Epithelial cell of prostate (primary cell): ENCODE data around the gene PCNT.

Source experiments
- DNase-seq: peaks from one replicate; pipeline ENCODE4 v3.0.0-alpha.2; 2011; ENCODE audit warnings: low read depth, low spot score
- H3K27ac ChIP-seq: fragments of 450-650 bp; 2 replicates; pipeline ENCODE4 v1.5.1; 2017; ENCODE audit warnings: mild to moderate bottlenecking

Gene PCNT

DNA sequence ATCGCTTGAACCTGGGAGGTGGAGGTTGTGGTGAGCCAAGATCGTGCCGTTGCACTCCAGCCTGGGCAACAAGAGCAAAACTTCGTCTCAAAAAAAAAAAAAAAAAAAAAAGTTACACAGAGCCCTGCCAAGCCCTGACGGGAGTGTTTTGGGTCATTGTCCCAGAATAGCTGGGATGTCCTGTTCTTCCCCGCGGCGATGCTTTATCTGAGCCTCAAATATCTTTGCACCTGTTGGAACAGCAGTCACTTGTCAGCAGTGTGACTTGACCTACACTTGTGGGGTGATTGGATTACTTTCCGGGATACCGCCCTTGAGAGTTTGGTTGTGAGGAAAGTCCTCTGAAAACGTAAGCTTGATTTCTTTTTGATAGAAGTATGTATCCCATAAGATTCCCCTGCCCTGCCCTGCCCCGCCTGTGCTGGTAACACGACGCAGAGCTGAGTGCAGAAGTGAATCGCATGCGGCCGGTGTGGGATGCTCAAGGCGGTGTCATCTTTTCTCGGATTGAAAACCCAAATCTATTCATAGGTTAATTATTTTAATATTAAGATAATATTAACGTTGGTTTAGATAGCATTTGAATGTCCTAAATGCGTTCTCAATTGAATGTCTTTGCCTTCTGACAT, 50.9 kb downstream of the PCNT start:
- H3K27ac ChIP-seq, result no peak overlapping the region
- no peak for DNase-seq

DNA sequence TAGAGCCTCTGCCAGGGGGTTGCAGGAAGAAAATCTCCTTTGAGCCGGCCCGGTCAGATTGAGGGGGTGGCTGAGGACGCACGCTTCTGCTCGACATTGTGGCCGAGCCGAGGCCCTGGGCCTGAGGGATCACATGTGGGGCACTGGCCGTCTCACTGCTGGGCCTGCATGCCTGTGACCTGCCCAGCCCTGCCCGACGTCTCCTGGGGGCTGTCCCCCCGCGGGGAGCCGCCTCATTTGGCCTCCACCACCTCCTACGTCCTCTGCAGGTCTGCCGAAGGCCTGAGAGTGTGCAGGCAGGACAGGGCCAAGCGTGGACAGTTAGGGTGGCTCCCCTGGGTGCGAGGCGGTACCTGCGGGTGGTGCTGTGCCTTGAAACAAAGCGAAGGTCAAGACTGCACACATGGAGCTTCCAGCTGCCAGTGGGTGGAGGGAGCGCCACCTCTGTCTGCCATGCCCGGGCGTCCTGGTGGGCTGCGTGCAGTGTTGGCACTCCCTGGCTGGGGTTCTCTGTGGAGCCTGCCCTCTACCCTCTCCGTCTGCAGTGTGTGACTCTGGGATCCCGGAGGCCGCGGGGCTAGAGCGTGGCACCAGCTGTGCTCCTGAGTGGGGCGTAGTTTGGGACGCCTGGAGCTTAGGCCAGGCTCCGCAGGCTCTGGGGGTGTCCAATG, 51.7 kb downstream of the PCNT start:
- H3K27ac ChIP-seq, result no peak overlapping the region
- DNase-seq, result no peak

- DNase-seq, result no peak
- H3K27ac ChIP-seq, result no peak overlapping the region
Observed at GRCh38 chr21:46376231-46376628, 52.3 kb downstream of the PCNT start.

- DNase-seq, result no peak
- no peak overlapping the region for H3K27ac ChIP-seq
Observed at GRCh38 chr21:46376856-46377453, 53.0 kb downstream of the PCNT start.

GRCh38 chr21:46377789-46378188, 53.8 kb downstream of the PCNT start:
- no peak overlapping the region for H3K27ac ChIP-seq
- DNase-seq, result no peak

DNA sequence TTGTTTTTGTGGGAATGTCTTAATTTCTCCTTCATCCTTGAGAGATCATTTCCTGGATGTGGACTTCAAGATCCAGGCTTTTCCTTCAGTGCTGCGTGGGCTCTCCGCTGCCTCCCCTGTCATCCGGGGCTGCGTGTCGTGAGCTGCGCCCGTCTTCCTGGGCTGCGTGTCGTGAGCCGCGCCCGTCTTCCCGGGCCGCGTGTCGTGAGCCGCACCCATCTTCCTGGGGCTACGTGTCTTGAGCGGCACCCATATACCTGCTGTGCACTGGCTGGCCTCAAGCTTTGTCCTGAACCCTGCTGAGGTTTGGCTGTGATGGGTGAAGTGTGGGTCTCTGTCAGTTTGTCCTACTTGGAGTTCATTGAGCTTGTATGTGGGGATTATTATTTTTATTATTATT, 55.1 kb downstream of the PCNT start:
- no peak for DNase-seq
- no peak overlapping the region for H3K27ac ChIP-seq

DNA sequence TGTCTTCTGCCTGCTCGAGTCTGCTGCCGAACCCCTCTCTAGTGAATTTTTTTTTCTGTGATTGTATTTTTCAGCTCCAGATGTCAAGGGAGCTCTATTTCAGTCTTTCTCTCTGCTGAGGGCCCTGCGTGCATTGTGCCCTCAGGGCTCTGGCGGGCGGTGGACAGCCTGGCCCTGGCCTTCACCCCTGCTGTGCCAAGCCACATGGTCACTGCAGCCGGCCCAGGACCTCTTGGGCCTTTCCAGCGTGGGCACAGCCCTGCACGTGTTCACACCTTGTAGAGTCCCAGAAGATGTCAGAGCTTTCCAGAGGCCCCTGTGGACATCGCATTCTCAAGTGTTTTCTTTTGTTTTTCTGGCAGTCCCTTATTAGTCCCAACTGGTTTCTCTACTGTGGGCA, 55.7 kb downstream of the PCNT start:
- DNase-seq, result no peak
- no peak overlapping the region for H3K27ac ChIP-seq

DNA sequence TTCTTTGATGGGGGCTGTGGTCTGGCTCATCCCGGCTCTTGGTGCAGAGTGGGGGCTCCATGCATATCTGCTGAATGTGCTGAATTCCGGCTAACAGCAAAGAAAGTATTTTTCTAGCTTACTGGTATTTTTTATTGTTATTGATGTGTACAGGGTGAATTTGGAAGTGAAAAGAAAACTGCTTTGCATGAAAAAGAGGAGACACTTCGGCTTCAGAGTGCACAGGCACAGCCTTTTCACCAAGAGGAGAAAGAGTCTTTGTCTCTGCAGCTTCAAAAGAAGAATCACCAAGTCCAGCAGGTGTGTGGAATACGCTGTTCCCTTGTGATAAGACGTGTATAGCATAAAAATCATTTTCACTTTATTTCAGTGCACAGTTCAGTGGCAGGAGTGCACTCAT, 57.6 kb downstream of the PCNT start:
- no peak for DNase-seq
- no peak overlapping the region for H3K27ac ChIP-seq

GRCh38 chr21:46384556-46384955, 60.6 kb downstream of the PCNT start:
- no peak for DNase-seq
- H3K27ac ChIP-seq, result no peak overlapping the region

DNA sequence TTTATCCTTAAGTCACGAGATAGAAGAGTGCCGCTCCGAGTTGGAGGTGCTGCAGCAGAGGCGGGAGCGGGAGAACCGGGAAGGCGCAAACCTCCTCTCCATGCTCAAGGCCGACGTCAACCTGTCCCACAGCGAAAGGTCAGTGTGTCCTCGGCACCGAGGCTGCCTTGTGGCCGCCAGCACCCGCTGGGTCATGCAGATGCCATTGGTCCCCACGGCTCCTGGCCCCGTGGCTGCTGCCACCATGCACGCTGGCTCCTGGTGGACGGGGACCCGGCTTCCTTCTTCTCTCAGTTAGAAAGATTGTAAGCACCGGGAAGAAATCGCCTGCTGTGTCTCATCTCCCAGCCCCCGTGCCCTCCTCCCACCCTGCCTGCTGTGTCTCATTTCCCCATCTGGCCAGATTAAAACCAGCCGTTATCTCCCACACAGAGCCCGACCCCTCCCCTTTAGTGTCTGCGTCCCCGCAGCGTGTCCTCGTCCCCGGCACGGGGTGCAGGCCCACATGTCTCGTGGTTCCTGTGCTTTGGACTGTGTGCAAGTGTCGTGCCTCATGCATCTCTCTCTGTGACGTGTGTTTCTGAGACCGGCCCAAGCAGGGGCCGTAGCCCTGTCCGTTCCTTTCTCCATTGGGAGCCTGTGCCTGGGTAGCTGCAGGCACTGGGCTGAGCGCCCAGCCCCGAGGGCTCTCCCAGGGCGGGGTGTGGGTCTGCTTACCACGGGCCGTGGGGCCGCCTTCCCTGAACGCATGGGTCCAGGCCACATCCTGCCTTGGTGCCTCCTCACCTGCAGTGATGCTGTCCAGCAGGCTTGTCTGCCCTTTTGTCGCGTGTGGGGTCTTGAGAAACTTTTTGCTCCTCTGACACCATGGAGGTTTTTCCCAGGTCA, 62.1 kb downstream of the PCNT start:
- no peak for DNase-seq
- no peak overlapping the region for H3K27ac ChIP-seq

DNA sequence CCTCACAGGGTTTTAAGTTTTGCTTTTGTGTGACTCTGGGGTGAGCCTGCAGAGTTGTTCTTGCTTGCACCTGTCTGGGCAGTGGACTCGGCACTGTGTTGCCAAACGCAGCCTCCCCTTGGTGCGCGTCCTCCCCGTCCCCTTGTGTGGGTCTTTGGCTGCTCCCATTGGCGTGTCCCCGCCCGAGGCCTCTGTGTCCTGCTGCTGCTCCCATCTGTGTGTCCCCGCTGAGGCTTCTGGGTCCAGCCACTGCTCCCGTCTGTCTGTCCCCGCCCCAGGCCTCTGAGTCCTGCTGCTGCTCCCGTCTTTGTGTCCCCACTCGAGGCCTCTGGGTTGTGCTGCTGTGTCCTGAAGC, 62.8 kb downstream of the PCNT start:
- no peak overlapping the region for H3K27ac ChIP-seq

GRCh38 chr21:46388206-46388880, 64.4 kb downstream of the PCNT start:
- H3K27ac ChIP-seq, result no peak overlapping the region
- no peak for DNase-seq

More for the DNA sequence above, 62.8 kb downstream of the PCNT start:
- DNase-seq, result no peak

DNA sequence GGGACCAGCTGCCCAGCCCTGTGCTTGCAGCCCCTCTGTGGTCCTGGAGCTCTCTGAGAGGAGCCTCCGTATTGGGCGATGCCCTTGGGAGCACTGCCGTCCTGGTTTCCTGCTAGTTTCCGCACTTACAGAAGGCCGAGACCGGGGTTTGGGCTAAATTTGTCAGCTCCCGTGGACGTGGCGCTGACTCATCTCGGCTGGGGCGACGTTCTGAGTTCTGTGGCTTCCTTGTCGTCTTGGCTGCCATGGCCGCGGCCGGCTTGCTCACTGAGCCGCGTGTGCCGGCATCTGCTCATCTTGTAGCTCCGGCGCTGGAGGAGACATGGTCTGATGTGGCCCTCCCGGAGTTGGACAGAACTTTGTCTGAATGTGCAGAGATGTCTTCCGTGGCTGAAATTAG, 64.9 kb downstream of the PCNT start:
- no peak overlapping the region for H3K27ac ChIP-seq
- no peak for DNase-seq

DNA sequence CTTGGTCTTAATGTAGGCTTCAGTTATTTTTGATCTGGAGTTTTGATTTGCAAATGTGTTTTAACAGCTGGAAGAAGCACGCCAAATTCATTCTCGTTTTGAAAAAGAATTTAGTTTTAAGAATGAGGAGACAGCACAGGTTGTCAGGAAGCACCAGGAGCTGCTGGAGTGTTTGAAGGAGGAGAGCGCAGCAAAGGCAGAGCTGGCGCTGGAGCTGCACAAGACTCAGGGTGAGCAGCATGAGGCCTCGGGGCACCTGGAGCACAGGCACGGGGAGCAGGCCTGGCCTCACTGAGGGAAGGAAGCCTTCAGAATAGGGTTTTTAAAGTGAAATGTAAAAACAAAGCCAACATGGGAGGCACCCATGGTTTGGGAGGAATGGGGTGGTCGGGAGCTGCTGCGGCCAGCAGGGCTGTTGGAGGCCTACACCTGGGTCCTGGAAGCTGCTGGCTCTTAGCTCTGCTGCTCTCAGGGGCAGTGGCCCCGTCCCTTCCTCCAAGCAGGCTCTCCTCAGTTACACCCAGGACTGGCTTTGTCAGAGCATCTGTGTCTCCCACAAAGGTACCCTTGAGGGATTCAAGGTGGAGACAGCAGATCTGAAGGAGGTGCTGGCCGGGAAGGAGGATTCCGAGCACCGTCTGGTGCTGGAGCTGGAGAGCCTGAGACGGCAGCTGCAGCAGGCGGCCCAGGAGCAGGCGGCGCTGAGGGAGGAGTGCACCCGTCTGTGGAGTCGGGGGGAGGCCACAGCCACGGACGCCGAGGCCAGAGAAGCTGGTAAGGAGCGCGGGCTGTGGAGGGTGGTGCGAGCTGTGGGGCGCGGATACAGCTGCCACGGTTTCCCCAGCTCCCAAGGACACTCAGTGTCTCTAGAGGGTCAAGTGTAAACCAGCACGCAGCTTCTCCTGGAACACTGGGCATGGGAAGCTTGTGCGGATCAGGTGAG, 66.9 kb downstream of the PCNT start:
- DNase-seq, result no peak
- H3K27ac ChIP-seq, result no peak overlapping the region

- DNase-seq, result no peak
- no peak overlapping the region for H3K27ac ChIP-seq
Observed at GRCh38 chr21:46391773-46392172, 67.8 kb downstream of the PCNT start.

DNA sequence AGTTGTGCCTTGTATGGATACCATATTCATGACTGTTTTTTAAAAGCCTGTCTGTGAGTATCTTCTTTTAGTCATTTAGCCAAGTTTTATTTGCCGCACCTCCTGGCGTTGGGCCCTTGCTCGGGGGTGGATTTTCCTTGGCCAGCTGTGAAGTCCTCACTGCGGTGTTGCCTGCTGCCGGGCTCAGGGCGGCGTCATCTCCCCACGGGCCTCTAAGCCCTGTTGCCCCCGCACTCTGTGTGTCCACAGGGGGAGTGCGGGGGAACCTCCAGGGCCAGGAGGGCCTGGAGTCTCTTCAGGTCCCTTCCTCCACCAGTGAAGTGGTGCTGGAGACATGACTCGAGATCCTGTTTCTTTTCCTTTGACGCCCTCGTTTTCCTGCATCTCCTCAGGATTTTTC, 69.0 kb downstream of the PCNT start:
- no peak overlapping the region for H3K27ac ChIP-seq
- DNase-seq, result no peak

GRCh38 chr21:46393451-46393940, 69.5 kb downstream of the PCNT start:
- H3K27ac ChIP-seq, result no peak overlapping the region
- no peak for DNase-seq

- no peak overlapping the region for H3K27ac ChIP-seq
- no peak for DNase-seq
Observed at GRCh38 chr21:46393941-46394594, 70.1 kb downstream of the PCNT start.
